ENCODE data around the gene CMKLR1. TPM values are rescaled to one million over a fixed set of nuclear protein-coding genes. Genes with fewer than 3 reads are reported as not detected.

The CMKLR1 gene
- total and polyA plus RNA-seq, 9 of the 15 experiments (the other 6 are each of a cell fraction or from before 2014, with no cell fraction given), result 0.11 to 1.4 (median 0.20) TPM

- no peak overlapping the region for H2AFZ ChIP-seq (ENCODE audit: low read depth, low read length)
- BruUV-seq (replicated peaks), result no TSS peak
- ATAC-seq (no peak), DNase-seq (ENCODE audit: extremely low read depth in 1 of 4, low spot score in 3 of 4) (no peak), FAIRE-seq (no peak)
- 0% methylated on average over 1 of the region's 1 CpG for WGBS (ENCODE audit: insufficient coverage, low coverage, missing lambda C conversion rate)
- H3K27ac ChIP-seq (ENCODE audit: extremely low read depth, low read depth, low read length), result no peak overlapping the region
- H3K4me2 ChIP-seq (ENCODE audit: insufficient read depth, low read length), result no peak overlapping the region
- H3K4me1 ChIP-seq (replicated peaks in 1 of 2; ENCODE audit: control insufficient read depth in 2 of 2, insufficient read depth in 2 of 2, low read length in 2 of 2), result no peaks in the 10 kb centered on the region
- no peaks in the 10 kb centered on the region for H3K79me2 ChIP-seq (ENCODE audit: control insufficient read depth, insufficient read depth, low read length)
- H4K20me1 ChIP-seq (replicated peaks; ENCODE audit: control insufficient read depth, insufficient read depth, low read length), result no peaks in the 10 kb centered on the region
- H3K27me3 ChIP-seq (ENCODE audit: control insufficient read depth in 2 of 2, insufficient read depth in 2 of 2, low read length in 2 of 2), result no peaks in the 10 kb centered on the region
- H3K4me3 ChIP-seq, result no peak overlapping the region
- no peaks in the 10 kb centered on the region for H3K36me3 ChIP-seq (ENCODE audit: control insufficient read depth, insufficient read depth, low read length)
- no peaks in the 10 kb centered on the region for H3K9me1 ChIP-seq (ENCODE audit: control insufficient read depth, insufficient read depth, low read length)
- ChIA-PET CTCF (ENCODE audit: low intra/inter-chr PET ratio) (no interaction called here), POLR2A (no interaction called here)
- no peaks in the 10 kb centered on the region for H3K9me3 ChIP-seq (replicated peaks; ENCODE audit: control insufficient read depth, insufficient read depth, low read depth, low read length)
- in situ Hi-C loops (cut with MboI), result no loop called here
- intact Hi-C loops (cut with micrococcal nuclease), result no loop called here
- H3K9ac ChIP-seq (ENCODE audit: insufficient read depth in 1 of 2, low read depth in 2 of 2, low read length in 2 of 2), result no peak overlapping the region
- no peak for TF ChIP-seq DEAF1 (CRISPR knock-in tag; IDR thresholded peaks at IDR 0.05)
- TF ChIP-seq MTF1 (CRISPR knock-in tag; IDR thresholded peaks at IDR 0.05; ENCODE audit: borderline replicate concordance), result no peak
- no peak for TF ChIP-seq TCF7 (IDR thresholded peaks at IDR 0.05; ENCODE audit: borderline replicate concordance)
- TF ChIP-seq ARHGAP35 (IDR thresholded peaks at IDR 0.05; ENCODE audit: partially characterized antibody), result no peak
- TF ChIP-seq DPF2 (IDR thresholded peaks at IDR 0.05), result no peak
- TF ChIP-seq ATF2 (CRISPR knock-in tag; IDR thresholded peaks at IDR 0.05), result no peak
- no peak for TF ChIP-seq ZNF280A (IDR thresholded peaks at IDR 0.05; ENCODE audit: low read depth, partially characterized antibody)
- no peak for TF ChIP-seq ZBTB9 (CRISPR knock-in tag; IDR thresholded peaks at IDR 0.05)
- TF ChIP-seq OTX1 (CRISPR knock-in tag; IDR thresholded peaks at IDR 0.05), result no peak
- TF ChIP-seq SLC30A9 (CRISPR knock-in tag; IDR thresholded peaks at IDR 0.05), result no peak
- TF ChIP-seq KDM5B (IDR thresholded peaks at IDR 0.05; ENCODE audit: insufficient replicate concordance, low read depth, low read length), result no peak
Measured at GRCh38 chr12:108377260-108377659, 38.1 kb upstream of the CMKLR1 start.

All from K562 (cell line).